GM19351 (cell line): ENCODE measurements around the gene RRM1.
"Not testable (repeated sequence)": the region's sequence is repeated elsewhere in the genome, so short reads cannot be mapped to it uniquely, and the experiment has no call there.

Experiments used
- ATAC-seq: cut with Tn5 transposase; IDR thresholded peaks from one replicate; pipeline ENCODE4 v1.9.1; 2021; ENCODE audit warnings: mild to moderate bottlenecking, moderate library complexity; ENCODE audit not compliant: unreplicated experiment

RRM1 gene

GRCh38 chr11:4076774-4077173, 17.8 kb upstream of the RRM1 start:
- no peak for ATAC-seq

- ATAC-seq, result no peak
Observed at GRCh38 chr11:4083198-4083597, 11.4 kb upstream of the RRM1 start.

GRCh38 chr11:4084406-4085125, 10.0 kb upstream of the RRM1 start:
- ATAC-seq, result no peak

GRCh38 chr11:4085575-4085974, 9.0 kb upstream of the RRM1 start:
- ATAC-seq, result no peak

- ATAC-seq, result no peak
Observed at GRCh38 chr11:4086575-4087353, 7.8 kb upstream of the RRM1 start.

GRCh38 chr11:4087551-4087950, 7.0 kb upstream of the RRM1 start:
- ATAC-seq, result no peak

GRCh38 chr11:4090258-4090657, 4.3 kb upstream of the RRM1 start:
- ATAC-seq, result no peak

- ATAC-seq, result no peak
Observed at GRCh38 chr11:4092026-4092425, 2.6 kb upstream of the RRM1 start.

- no peak for ATAC-seq
Observed at GRCh38 chr11:4093519-4094347, 866 bp upstream of the RRM1 start.

- ATAC-seq, result no peak
Observed at GRCh38 chr11:4095509-4096230, 1.1 kb downstream of the RRM1 start.

- no peak for ATAC-seq
Observed at GRCh38 chr11:4098026-4098621, 3.5 kb downstream of the RRM1 start.

- no peak for ATAC-seq
Observed at GRCh38 chr11:4102711-4103110, 8.1 kb downstream of the RRM1 start.

- no peak for ATAC-seq
Observed at GRCh38 chr11:4103269-4103668, 8.7 kb downstream of the RRM1 start.

- no peak for ATAC-seq
Observed at GRCh38 chr11:4105916-4106315, 11.3 kb downstream of the RRM1 start.

GRCh38 chr11:4111834-4112233, 17.2 kb downstream of the RRM1 start:
- ATAC-seq, result no peak

GRCh38 chr11:4115128-4115527, 20.5 kb downstream of the RRM1 start:
- no peak for ATAC-seq

- ATAC-seq, result no peak
Observed at GRCh38 chr11:4118107-4118506, 23.5 kb downstream of the RRM1 start.

GRCh38 chr11:4123218-4123617, 28.6 kb downstream of the RRM1 start:
- no peak for ATAC-seq

- ATAC-seq, result no peak
Observed at GRCh38 chr11:4125141-4125540, 30.5 kb downstream of the RRM1 start.

GRCh38 chr11:4127357-4127756, 32.8 kb downstream of the RRM1 start:
- no peak for ATAC-seq

GRCh38 chr11:4130219-4130618, 35.6 kb downstream of the RRM1 start:
- not testable (repeated sequence) for ATAC-seq
